H9 (cell line): ENCODE data around the gene EDRF1. TPM values are rescaled to one million over a fixed set of nuclear protein-coding genes. Genes with fewer than 3 reads are reported as not detected.

Source experiments
- DNase-seq: peaks from one replicate; pipeline ENCODE4 v3.0.0-alpha.2; 2017
- H2AFZ ChIP-seq: one replicate; pipeline ENCODE4 v1.6.1; 2013; ENCODE audit warnings: mild to moderate bottlenecking, low read length, control low read depth, moderate library complexity
- H2AK5ac ChIP-seq: 2 replicates; pipeline ENCODE4 v1.6.1; 2013; ENCODE audit warnings: low read length, control low read depth, mixed read lengths; ENCODE audit not compliant: insufficient read length
- H2BK120ac ChIP-seq: one replicate; pipeline ENCODE4 v1.6.1; 2013; ENCODE audit warnings: low read depth, mild to moderate bottlenecking, low read length, control low read depth, inconsistent platforms; ENCODE audit not compliant: poor library complexity, severe bottlenecking
- H2BK12ac ChIP-seq: 2 replicates; pipeline ENCODE4 v1.6.1; 2013; ENCODE audit warnings: low read length, control low read depth, mixed read lengths, low read depth; ENCODE audit not compliant: insufficient read length
- H2BK15ac ChIP-seq: 2 replicates; pipeline ENCODE4 v1.6.1; 2013; ENCODE audit warnings: low read depth, low read length, control low read depth
- H2BK20ac ChIP-seq: one replicate; pipeline ENCODE4 v1.6.1; 2013; ENCODE audit warnings: low read depth, mild to moderate bottlenecking, low read length, control low read depth, inconsistent platforms; ENCODE audit not compliant: poor library complexity, severe bottlenecking
- H2BK5ac ChIP-seq: 2 replicates; pipeline ENCODE4 v1.6.1; 2013; ENCODE audit warnings: low read length, control low read depth, mixed read lengths; ENCODE audit not compliant: insufficient read length
- H3K14ac ChIP-seq: 2 replicates; pipeline ENCODE4 v1.6.1; 2013; ENCODE audit warnings: low read length, control low read depth; ENCODE audit not compliant: insufficient read depth
- H3K18ac ChIP-seq: 2 replicates; pipeline ENCODE4 v1.6.1; 2013; ENCODE audit warnings: low read depth, mild to moderate bottlenecking, mixed read lengths, low read length, control low read depth; ENCODE audit not compliant: insufficient read length
- H3K23ac ChIP-seq: 2 replicates; pipeline ENCODE4 v1.6.1; 2013; ENCODE audit warnings: low read length, control low read depth, mixed read lengths, low read depth; ENCODE audit not compliant: insufficient read length
- H3K23me2 ChIP-seq: 2 replicates; pipeline ENCODE4 v1.6.1; 2013; ENCODE audit warnings: low read depth, mild to moderate bottlenecking, mixed read lengths, low read length, control low read depth; ENCODE audit not compliant: insufficient read length, poor library complexity, severe bottlenecking
- H3K27ac ChIP-seq: 2 replicates; pipeline ENCODE4 v1.5.1; 2013; ENCODE audit warnings: low read length, control low read depth, mixed read lengths, low read depth; ENCODE audit not compliant: insufficient read length
- H3K27me3 ChIP-seq: 2 replicates; pipeline ENCODE4 v1.6.1; 2013; ENCODE audit warnings: low read length, control low read depth, inconsistent platforms; ENCODE audit not compliant: insufficient read depth
- H3K4ac ChIP-seq: 2 replicates; pipeline ENCODE4 v1.6.1; 2013; ENCODE audit warnings: low read depth, mild to moderate bottlenecking, control low read depth, inconsistent platforms, low read length, moderate library complexity
- H3K4me1 ChIP-seq: 2 replicates; pipeline ENCODE4 v1.6.1; 2013; ENCODE audit warnings: low read length, control low read depth, inconsistent platforms; ENCODE audit not compliant: insufficient read depth
- H3K4me2 ChIP-seq: 2 replicates; pipeline ENCODE4 v1.6.1; 2013; ENCODE audit warnings: low read length, control low read depth, mixed read lengths; ENCODE audit not compliant: insufficient read length, insufficient read depth
- H3K56ac ChIP-seq: 2 replicates; pipeline ENCODE4 v1.6.1; 2013; ENCODE audit warnings: low read depth, mild to moderate bottlenecking, mixed read lengths, low read length, control low read depth; ENCODE audit not compliant: insufficient read length
- H3K79me1 ChIP-seq: 2 replicates; pipeline ENCODE4 v1.6.1; 2013; ENCODE audit warnings: low read depth, mild to moderate bottlenecking, moderate library complexity, low read length, control low read depth, inconsistent platforms; ENCODE audit not compliant: insufficient read depth, poor library complexity, severe bottlenecking
- H3K79me2 ChIP-seq: 2 replicates; pipeline ENCODE4 v1.6.1; 2013; ENCODE audit warnings: low read length, control low read depth, inconsistent platforms; ENCODE audit not compliant: insufficient read depth
- H3K9ac ChIP-seq: 2 replicates; pipeline ENCODE4 v1.6.1; 2013; ENCODE audit warnings: low read length, control low read depth, mixed read lengths; ENCODE audit not compliant: insufficient read length; ENCODE audit errors: extremely low read depth
- H3K9me3 ChIP-seq: one replicate; pipeline ENCODE4 v1.6.1; 2013; ENCODE audit warnings: low read depth, low read length, inconsistent platforms; ENCODE audit not compliant: control insufficient read depth
- H3T11ph ChIP-seq: one replicate; pipeline ENCODE4 v1.6.1; 2013; ENCODE audit warnings: mild to moderate bottlenecking, low read length, control low read depth, inconsistent platforms
- H4K20me1 ChIP-seq: one replicate; pipeline ENCODE4 v1.6.1; 2013; ENCODE audit not compliant: control insufficient read depth, insufficient read length, insufficient read depth
- H4K5ac ChIP-seq: 2 replicates; pipeline ENCODE4 v1.6.1; 2013; ENCODE audit warnings: low read depth, mild to moderate bottlenecking, mixed read lengths, low read length, control low read depth; ENCODE audit not compliant: insufficient read length
- H4K8ac ChIP-seq: replicated peaks from 2 replicates; pipeline ENCODE4 v1.6.1; 2013; ENCODE audit warnings: low read length, control low read depth, mixed read lengths, low read depth; ENCODE audit not compliant: insufficient read length
- H4K91ac ChIP-seq: 2 replicates; pipeline ENCODE4 v1.6.1; 2013; ENCODE audit warnings: low read depth, mild to moderate bottlenecking, moderate library complexity, mixed read lengths, low read length, control low read depth; ENCODE audit not compliant: insufficient read length
- H3K27ac Mint-ChIP-seq, 3 experiments: 2 replicates in 2 of 3; 3 replicates in 1 of 3; pipeline ENCODE4 v1.8.0; 2020 to 2021; ENCODE audit warnings: mixed read lengths in 3 of 3, mild to moderate bottlenecking in 1 of 3, moderate library complexity in 1 of 3
- H3K27me3 Mint-ChIP-seq: 2 replicates; pipeline ENCODE4 v1.8.0; 2021; ENCODE audit warnings: low read depth, mild to moderate bottlenecking, moderate library complexity, mixed read lengths
- H3K36me3 Mint-ChIP-seq, 3 experiments: 2 replicates in 2 of 3; 3 replicates in 1 of 3; pipeline ENCODE4 v1.8.0; 2020 to 2021; ENCODE audit warnings: low read depth in 3 of 3, mixed read lengths in 3 of 3; ENCODE audit not compliant: insufficient read depth in 1 of 3
- H3K4me1 Mint-ChIP-seq, 2 experiments: 2 replicates each; pipeline ENCODE4 v1.8.0; 2020; ENCODE audit warnings: mixed read lengths in 2 of 2
- H3K4me3 Mint-ChIP-seq, 2 experiments: 2 replicates in 1 of 2; 3 replicates in 1 of 2; pipeline ENCODE4 v1.8.0; 2020 to 2021; ENCODE audit warnings: mild to moderate bottlenecking in 2 of 2, mixed read lengths in 2 of 2, moderate library complexity in 1 of 2
- H3K9me3 Mint-ChIP-seq, 2 experiments: 2 replicates in 1 of 2; 3 replicates in 1 of 2; pipeline ENCODE4 v1.8.0; 2020; ENCODE audit warnings: mild to moderate bottlenecking in 2 of 2, mixed read lengths in 2 of 2, moderate library complexity in 1 of 2
- WGBS: extraction: QIAGEN DNeasy Blood & Tissue Kit; methylation state at CpG from one replicate; pipeline ENCODE4 v1.1.7; 2013; ENCODE audit warnings: missing lambda C conversion rate, low lambda C conversion rate, mixed read lengths; ENCODE audit not compliant: insufficient read length; ENCODE audit errors: extremely low coverage; 5-methylcytosine and 5-hydroxymethylcytosine counted together
- total RNA-seq: library from RNA; stranded (reverse); gene quantifications from 2 replicates; pipeline ENCODE4 v1.2.1, GENCODE V29; 2021
- TF ChIP-seq, protein P1 (sequence below): fragments of 200-600 bp; sonication (generic); conservative IDR thresholded peaks from 3 replicates; pipeline ENCODE4 v1.8.0; 2021; ENCODE audit warnings: antibody characterized with exemption, mild to moderate bottlenecking

The EDRF1 gene
- total RNA-seq, 1 experiment from 2014 or later = 51.0 TPM

GRCh38 chr10:125801574-125801973 lies 82.1 kb downstream of the EDRF1 start:
- no peaks in the 10 kb centered on the region for H3K27me3 Mint-ChIP-seq
- H3K4me3 Mint-ChIP-seq = no peak overlapping the region
- Histone ChIP-seq H3K27ac (no peak overlapping the region), H3K27me3 (no peaks in the 10 kb centered on the region), H3K23me2 (no peaks in the 10 kb centered on the region), H3K79me2 (no peaks in the 10 kb centered on the region), H2BK5ac (no peak overlapping the region), H2AK5ac (no peak overlapping the region), H4K91ac (no peak overlapping the region), H3K4me1 (no peaks in the 10 kb centered on the region), H3T11ph (no peak overlapping the region), H3K56ac (no peak overlapping the region), H2BK20ac (no peak overlapping the region), H4K20me1 (no peaks in the 10 kb centered on the region), H2AFZ (no peak overlapping the region), H2BK120ac (no peak overlapping the region), H3K14ac (no peak overlapping the region), H2BK15ac (no peak overlapping the region), H3K4ac (no peak overlapping the region), H4K8ac (no peak overlapping the region), H4K5ac (no peak overlapping the region), H3K18ac (no peak overlapping the region), H3K9ac (no peak overlapping the region), H2BK12ac (no peak overlapping the region), H3K79me1 (no peaks in the 10 kb centered on the region), H3K23ac (no peak overlapping the region), H3K4me2 (no peak overlapping the region), H3K9me3 (no peaks in the 10 kb centered on the region)
- peaks cover 17 to 41% (median 25%) of the 10 kb centered on the region in 3 experiments; a peak in 6 of 7 replicates for H3K36me3 Mint-ChIP-seq
- H3K27ac Mint-ChIP-seq = no peak overlapping the region
- DNase-seq = no peak
- no CpG with 5 or more reads among the region's 1 CpG for WGBS
- TF ChIP-seq, protein P1, sequence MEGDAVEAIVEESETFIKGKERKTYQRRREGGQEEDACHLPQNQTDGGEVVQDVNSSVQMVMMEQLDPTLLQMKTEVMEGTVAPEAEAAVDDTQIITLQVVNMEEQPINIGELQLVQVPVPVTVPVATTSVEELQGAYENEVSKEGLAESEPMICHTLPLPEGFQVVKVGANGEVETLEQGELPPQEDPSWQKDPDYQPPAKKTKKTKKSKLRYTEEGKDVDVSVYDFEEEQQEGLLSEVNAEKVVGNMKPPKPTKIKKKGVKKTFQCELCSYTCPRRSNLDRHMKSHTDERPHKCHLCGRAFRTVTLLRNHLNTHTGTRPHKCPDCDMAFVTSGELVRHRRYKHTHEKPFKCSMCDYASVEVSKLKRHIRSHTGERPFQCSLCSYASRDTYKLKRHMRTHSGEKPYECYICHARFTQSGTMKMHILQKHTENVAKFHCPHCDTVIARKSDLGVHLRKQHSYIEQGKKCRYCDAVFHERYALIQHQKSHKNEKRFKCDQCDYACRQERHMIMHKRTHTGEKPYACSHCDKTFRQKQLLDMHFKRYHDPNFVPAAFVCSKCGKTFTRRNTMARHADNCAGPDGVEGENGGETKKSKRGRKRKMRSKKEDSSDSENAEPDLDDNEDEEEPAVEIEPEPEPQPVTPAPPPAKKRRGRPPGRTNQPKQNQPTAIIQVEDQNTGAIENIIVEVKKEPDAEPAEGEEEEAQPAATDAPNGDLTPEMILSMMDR = no peak
- H3K4me1 Mint-ChIP-seq = peaks cover 7% of the 10 kb centered on the region in 2 experiments; a peak in 3 of 4 replicates
- no peaks in the 10 kb centered on the region for H3K9me3 Mint-ChIP-seq
